ENCODE results near the gene UNC45B.
"Not testable (repeated sequence)": the region's sequence is repeated elsewhere in the genome, so short reads cannot be mapped to it uniquely, and the experiment has no call there.

The UNC45B gene

DNA sequence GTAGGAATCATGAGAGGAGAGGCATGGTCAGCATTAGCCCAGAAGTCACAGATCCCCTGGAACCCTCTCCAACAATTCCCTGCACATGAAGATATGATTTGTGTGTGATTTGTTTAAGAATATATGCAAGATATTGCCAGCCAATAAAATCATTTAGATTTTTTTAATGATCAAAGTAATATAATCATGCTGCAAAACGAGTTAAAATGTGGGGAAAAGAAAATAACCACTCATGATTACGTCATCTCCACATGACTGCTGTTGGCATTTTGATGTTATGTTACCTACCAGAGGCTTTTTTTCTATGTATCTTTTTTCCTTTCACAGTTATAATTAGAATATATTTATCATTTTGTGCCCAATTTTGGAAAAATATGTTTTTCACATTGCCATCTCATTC is 24.2 kb downstream of the UNC45B start:
- DNase-seq: no peak

- not testable (repeated sequence) for DNase-seq
Measured at GRCh38 chr17:35172321-35172720, 24.7 kb downstream of the UNC45B start.

- no peak for DNase-seq
Measured at GRCh38 chr17:35174835-35175334, 27.3 kb downstream of the UNC45B start.

GRCh38 chr17:35175638-35176415 is 28.2 kb downstream of the UNC45B start:
- no peak for DNase-seq

DNA sequence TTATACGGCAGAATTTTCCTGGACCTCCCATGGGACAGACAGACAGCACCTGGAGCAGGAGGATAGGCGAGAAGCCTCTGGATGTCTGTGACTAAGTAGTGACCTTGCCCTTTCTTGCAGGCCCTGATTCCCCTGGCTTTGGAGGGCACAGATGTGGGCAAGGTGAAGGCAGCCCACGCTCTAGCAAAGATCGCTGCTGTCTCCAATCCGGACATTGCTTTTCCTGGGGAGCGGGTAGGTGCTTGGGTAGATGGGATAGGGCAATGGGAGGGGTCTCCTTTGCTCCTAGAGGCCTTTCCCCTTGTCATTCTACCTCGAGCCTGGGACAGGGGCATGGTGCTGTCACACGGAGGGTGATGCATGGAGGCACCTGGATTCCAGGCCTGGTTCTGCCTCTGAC is 29.3 kb downstream of the UNC45B start:
- DNase-seq: no peak

DNA sequence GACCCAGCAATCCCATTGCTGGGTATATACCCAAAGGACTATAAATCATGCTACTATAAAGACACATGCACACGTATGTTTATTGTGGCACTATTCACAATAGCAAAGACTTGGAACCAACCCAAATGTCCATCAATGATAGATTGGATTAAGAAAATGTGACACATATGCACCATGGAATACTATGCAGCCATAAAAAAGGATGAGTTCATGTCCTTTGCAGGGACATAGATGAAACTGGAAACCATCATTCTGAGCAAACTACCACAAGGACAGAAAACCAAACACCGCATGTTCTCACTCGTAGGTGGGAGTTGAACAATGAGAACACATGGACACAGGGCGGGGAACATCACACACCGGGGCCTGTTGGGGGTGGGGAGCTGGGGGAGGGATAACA is 31.8 kb downstream of the UNC45B start:
- not testable (repeated sequence) for DNase-seq

DNA sequence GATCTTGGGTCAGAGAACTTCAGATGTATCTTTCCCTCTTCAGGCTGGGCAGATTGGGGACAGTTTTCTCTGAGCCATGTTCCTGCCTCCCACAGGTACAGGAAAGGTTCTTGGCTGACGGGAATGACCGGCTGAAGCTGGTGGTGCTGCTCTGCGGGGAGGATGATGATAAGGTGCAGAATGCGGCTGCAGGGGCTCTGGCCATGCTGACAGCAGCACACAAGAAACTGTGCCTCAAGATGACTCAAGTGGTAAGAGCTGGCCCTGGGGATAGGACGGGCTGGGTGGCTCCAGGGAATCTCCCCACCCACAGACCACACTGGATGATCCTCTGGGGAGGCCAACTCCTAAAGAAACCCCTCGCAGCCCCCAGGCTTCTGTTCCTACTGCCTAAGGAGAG is 35.7 kb downstream of the UNC45B start:
- DNase-seq: no peak

- DNase-seq: no peak
Measured at GRCh38 chr17:35184274-35184673, 36.7 kb downstream of the UNC45B start.

- no peak for DNase-seq
Measured at GRCh38 chr17:35185849-35186248, 38.2 kb downstream of the UNC45B start.

DNA sequence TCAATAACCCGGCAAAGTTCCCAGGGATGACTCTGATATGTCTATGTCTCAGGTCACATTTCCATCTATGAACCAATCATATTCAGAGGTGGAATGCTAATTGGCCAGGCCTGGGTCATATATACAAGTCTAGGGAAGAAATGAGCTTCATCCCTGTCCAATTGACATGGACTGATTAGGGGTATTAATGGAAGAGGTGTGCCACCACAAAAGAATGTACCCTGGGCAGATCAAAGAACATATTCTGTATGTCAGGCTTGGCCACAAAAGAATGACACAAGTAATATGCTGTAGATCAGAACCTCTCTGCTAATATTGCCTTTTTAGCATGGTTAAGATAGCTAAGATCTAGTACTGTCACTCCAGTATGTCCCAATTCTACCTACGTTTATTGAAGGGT is 39.9 kb downstream of the UNC45B start:
- no peak for DNase-seq

DNA sequence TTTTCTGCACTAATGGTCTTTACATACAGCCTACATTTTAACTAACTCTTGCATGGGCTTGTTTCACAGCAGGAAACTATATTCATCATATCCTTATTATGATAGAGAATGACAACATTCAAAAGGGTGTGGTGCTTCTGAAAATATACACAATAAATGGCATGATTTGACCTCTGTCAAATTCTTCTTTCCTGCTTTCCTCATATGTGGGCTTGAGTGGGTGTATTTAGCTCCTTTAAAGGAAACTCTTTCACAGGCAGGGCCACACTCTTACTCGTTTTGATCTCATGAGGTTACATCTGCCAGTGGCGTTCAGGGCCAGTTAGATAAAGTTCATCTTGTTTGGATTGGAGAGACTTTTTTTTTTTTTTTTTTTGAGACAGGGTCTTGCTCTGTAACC is 40.5 kb downstream of the UNC45B start:
- no peak for DNase-seq

GRCh38 chr17:35189291-35189690 is 41.7 kb downstream of the UNC45B start:
- no peak for DNase-seq

DNA sequence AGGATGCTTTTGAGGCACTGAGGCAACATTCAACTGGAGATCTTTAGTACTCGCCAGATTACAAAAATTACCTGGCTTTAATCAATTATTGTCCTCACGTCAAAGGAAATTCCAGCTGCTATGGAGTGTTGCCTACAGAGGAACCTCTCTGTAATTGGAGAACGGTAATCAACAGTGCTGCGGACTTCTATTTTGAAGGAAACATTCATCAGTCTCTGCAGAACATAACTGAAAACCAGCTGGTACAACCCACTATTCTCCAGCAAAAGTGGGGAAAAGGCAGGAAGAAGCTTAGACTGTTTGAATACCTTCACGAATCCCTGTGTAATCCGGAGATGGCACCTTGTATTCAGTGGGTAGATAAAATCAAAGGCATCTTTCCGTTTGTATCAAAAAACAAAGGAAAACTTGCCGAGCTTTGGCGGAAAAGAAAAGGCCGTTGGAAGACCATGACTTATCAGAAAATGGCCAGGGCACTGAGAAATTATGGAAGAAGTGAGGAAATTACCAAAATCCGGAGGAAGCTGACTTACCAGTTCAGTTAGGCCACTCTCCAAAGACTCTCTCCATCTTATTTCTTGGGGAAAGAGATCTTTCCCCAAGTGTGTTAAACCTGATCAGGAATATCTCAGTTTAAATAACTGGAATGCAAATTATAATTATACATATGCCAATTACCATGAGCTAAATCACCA is 43.5 kb downstream of the UNC45B start:
- DNase-seq: no peak

DNA sequence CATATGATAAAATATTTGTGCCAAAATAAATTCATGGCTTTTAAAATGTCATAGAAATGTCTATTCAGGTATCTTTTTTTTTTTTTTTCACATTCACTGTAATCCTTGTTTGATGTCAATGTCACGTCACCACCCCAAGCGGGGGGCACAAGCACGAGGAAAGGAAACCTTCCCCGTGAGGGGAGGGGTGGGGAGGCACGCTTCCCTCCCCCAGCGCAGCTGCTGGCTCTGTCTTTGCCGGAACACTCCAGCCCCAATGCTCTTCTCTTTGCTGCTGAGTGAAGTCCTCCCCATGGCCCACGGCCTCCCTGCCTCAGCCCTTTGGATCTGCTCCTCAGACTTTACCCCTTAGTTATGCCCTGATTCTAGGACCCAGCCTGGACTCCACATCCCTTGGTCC is 45.1 kb downstream of the UNC45B start:
- DNase-seq: no peak

DNA sequence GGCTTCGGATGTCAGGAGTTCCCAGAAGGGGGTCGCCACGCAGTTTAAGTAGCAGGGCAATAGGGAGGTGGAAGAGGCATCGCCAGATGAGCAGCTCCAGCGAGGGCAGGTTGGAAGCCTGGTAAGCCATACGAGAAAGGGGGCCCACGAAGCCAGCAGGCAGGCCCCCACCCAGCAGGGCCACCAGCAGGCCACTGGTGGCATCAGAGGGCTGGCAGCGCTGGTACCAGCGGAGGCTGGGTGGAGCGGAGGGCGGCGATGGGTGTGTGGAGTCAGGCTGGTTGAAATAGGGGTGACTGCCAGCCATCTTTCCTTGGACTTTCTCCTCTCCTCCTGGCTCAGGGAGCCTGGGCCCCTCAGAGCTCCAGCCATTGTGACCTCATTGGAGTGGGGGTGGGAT is 46.4 kb downstream of the UNC45B start, which contains the start of gene SLC35G3:
TSS of gene SLC35G3 (minus strand) at position 393 of the 400 bp plus-strand sequence. CDS start at position 307, 86 bp downstream.
- not testable (repeated sequence) for DNase-seq

- DNase-seq: not testable (repeated sequence)
Measured at GRCh38 chr17:35195062-35195461, 47.4 kb downstream of the UNC45B start.

DNA sequence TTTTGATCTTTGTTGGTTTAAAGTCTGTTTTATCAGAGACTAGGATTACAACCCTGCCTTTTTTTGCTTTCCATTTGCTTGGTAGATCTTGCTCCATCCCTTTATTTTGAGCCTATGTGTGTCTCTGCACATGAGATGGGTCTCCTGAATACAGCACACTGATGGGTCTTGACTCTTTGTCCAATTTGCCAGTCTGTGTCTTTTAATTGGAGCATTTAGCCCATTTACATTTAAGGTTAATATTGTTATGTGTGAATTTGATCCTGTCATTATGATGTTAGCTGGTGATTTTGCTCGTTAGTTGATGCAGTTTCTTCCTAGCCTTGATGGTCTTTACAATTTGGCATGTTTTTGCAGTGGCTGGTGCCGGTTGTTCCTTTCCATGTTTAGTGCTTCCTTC is 55.0 kb downstream of the UNC45B start:
- not testable (repeated sequence) for DNase-seq

DNA sequence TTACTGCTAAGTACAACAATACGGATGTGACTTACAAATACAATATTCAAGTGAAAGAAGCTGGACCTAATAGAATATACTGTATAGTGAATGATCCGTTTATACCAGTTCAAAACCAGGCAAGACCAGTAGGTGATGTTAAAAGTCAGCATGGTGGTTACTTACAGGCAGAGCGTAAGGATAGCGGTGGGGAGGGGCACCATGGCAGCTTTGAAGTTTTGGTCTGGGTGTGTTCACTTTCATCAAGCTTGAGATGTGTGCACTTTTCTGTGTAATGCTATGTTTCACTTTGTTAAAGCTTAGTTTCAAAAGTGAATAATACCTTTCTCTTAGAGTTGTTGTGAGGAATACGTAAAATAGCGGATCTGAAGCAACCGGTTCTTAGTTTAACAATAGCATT is 63.1 kb downstream of the UNC45B start:
- no peak for DNase-seq

DNA sequence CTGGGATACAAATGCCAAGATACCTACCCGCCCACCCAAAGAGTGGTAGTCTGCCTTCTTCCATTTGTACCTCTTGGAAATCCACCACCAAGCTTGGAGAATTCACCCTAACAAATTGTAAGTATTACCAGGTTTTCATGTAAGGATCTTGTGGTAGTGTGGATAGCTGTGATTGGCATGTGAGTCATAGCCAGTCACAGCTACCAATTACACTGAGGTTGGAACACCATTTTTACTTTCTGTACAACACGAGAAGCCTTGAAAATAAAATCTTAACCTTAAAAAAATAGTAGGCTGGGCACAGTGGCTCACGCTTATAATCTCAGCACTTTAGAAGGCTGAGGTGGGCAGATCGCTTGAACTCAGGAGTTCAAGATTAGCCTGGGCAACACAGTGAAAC is 65.1 kb downstream of the UNC45B start:
- no peak for DNase-seq

DNA sequence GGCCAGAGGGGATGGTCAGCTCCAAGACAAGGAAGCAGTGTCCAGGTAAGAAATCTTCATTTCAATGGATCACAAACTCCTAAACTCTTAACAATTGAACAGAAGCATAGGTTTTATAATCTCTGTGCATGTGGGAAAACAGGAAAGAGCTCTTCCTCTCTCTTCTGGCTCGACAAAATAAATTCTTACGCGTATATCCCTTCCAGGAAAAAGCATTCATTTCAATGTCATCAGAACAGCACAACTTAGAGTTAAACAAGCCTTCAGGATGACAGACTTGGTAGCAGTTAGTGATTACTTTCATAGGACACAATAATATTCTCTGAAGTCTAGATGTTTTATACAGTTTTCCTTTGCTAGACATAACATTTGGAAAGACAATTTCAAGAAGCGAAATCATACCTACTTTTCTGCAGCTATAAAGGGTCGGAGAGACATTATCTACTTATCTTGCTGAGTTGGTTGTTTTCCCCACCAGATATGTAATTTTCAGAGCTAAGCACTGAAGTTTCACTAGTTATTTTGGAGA is 65.9 kb downstream of the UNC45B start:
- DNase-seq: no peak

DNA sequence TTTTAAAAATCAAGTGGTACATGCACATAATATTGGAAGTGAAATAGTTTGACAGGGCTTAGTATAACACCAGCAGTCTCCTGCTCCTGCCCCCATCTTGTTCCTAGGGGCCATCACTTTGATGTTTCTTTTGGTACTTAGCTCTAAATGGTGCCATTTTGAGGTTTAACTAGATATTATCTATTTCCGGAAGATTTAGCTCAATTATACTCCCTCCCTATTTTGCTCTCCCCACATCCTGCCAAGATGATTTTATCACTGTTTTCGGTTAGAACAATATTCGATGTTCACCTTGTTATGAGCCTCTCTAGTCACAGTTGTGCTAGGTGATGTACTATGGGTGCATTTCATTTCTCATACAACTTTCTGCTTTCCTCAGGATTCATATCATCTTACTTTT is 66.6 kb downstream of the UNC45B start:
- DNase-seq: no peak

DNA sequence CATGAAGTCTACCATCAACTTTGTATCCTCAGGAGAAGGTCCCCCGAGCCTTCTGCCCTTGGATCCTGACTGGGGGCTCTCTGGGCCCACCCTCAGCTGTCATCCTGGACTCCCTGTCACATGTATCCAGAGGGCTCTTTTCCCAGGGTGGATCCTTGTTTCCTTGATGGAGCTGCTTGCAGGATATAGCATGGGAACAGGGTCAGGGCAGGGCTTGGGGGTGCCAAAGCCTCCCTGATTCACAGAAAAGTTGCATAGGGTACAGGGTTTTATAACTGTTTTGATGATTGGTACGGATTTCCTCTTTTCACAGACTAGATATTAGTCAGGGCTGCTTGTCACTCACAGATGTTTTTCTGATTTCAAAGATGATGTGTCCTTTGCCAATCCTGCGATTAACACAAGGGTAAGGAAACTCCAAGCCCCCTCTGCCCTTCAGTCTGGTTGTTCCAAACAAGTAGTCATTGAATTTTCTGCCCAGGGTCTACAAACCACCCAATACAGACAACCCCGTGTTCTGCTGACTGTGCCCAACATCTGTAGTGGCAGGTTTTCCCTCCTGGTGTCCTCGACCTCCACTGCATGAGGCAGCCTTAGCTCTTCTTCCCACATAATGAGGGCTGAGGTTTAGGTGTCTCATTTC is 67.1 kb downstream of the UNC45B start:
- DNase-seq: no peak

GRCh38 chr17:35217107-35217506 is 69.5 kb downstream of the UNC45B start:
- no peak for DNase-seq
